ENCODE measurements around the gene OPALIN. TPM values are rescaled to one million over a fixed set of nuclear protein-coding genes. Genes with fewer than 3 reads are reported as not detected.

The OPALIN gene
- total RNA-seq, 2 donors from 2014 or later = not detected

DNA sequence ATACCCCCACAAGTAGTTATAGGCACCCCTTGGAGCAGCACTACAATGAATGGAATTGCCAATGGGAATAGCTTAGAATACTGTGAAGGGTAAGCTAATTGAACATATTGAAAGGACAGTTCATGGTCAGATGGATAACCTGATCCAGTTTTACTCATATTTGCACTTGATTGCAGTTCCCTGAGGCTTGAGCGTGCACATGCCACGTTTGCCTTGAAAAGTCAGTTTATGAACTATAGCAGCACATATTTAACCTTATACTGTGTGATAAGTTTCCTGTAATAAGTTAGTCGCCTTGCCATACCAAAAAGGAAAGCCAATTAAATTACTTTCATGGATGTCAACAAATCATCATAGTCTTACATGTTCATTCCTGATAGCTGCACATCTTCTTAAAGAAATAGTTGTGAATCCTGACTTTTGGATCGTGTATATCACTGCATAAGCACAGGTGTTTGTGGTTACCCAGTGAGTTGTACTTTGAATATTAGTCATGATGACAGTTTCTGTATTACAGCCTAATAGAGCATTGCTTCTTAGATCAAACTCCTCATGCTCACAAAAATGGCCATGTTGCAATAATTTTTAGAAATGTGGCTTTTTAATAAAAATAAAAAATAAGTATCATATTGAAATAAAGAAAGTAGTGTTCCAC, 33.0 kb downstream of the OPALIN start:
- no peak overlapping the region for H3K9ac ChIP-seq (ENCODE audit: low read depth in 2 of 2, low read length in 2 of 2)
- H3K9me3 ChIP-seq = no peaks in the 10 kb centered on the region
- no peak for TF ChIP-seq CTCF (IDR thresholded peaks at IDR 0.05)
- DNase-seq = no peak
- no peaks in the 10 kb centered on the region for H3K27me3 ChIP-seq
- H3K27ac ChIP-seq = no peak overlapping the region
- H3K4me3 ChIP-seq = no peak overlapping the region
- no peaks in the 10 kb centered on the region for H3K4me1 ChIP-seq
- no peaks in the 10 kb centered on the region for H3K36me3 ChIP-seq
- intact Hi-C loops (cut with DNase I) = no loop called here

DNA sequence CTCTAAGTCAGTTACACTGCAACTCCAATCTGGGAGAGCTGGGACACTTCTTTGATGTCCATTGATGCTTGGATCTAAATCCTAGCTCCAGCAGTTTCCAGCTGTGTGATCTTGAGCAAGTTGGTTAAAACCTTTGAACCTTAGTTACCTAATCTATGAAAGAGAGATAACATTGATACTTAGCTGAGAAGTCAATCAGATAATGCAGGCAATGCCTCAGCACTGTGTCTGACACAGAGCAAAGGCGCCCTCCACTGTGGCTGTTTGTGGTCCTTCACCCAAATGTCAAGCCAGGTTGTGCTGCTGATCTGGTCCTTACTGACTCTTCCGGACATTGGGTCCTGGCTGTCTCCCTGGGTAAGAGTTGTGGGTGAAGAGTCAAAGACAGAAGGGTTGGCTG, 34.4 kb downstream of the OPALIN start:
- TF ChIP-seq CTCF (IDR thresholded peaks at IDR 0.05) = no peak
- H3K36me3 ChIP-seq = no peaks in the 10 kb centered on the region
- no peaks in the 10 kb centered on the region for H3K27me3 ChIP-seq
- no peak overlapping the region for H3K9ac ChIP-seq (ENCODE audit: low read depth in 2 of 2, low read length in 2 of 2)
- no peaks in the 10 kb centered on the region for H3K9me3 ChIP-seq
- no peak overlapping the region for H3K4me3 ChIP-seq
- H3K4me1 ChIP-seq = no peaks in the 10 kb centered on the region
- intact Hi-C loops (cut with DNase I) = no loop called here
- no peak overlapping the region for H3K27ac ChIP-seq
- no peak for DNase-seq

- Histone ChIP-seq H3K36me3 (no peaks in the 10 kb centered on the region), H3K9ac (ENCODE audit: low read depth in 2 of 2, low read length in 2 of 2) (no peak overlapping the region), H3K4me3 (no peak overlapping the region), H3K4me1 (no peaks in the 10 kb centered on the region), H3K9me3 (no peaks in the 10 kb centered on the region), H3K27ac (no peak overlapping the region), H3K27me3 (no peaks in the 10 kb centered on the region)
- no peak for TF ChIP-seq CTCF (IDR thresholded peaks at IDR 0.05)
- intact Hi-C loops (cut with DNase I) = no loop called here
- DNase-seq = no peak
Observed at GRCh38 chr10:96322275-96322674, 36.5 kb downstream of the OPALIN start.

- Histone ChIP-seq H3K4me3 (no peak overlapping the region), H3K9me3 (no peaks in the 10 kb centered on the region), H3K27me3 (no peaks in the 10 kb centered on the region), H3K4me1 (no peaks in the 10 kb centered on the region), H3K36me3 (no peaks in the 10 kb centered on the region), H3K9ac (ENCODE audit: low read depth in 2 of 2, low read length in 2 of 2) (no peak overlapping the region), H3K27ac (no peak overlapping the region)
- TF ChIP-seq CTCF (IDR thresholded peaks at IDR 0.05) = no peak
- intact Hi-C loops (cut with DNase I) = no loop called here
- DNase-seq = no peak
Observed at GRCh38 chr10:96321822-96322221, 37.0 kb downstream of the OPALIN start.

GRCh38 chr10:96319754-96320474, 38.9 kb downstream of the OPALIN start:
- Histone ChIP-seq H3K4me1 (no peaks in the 10 kb centered on the region), H3K9me3 (no peaks in the 10 kb centered on the region), H3K27ac (no peak overlapping the region), H3K9ac (ENCODE audit: low read depth in 2 of 2, low read length in 2 of 2) (no peak overlapping the region), H3K27me3 (no peaks in the 10 kb centered on the region), H3K4me3 (no peak overlapping the region), H3K36me3 (no peaks in the 10 kb centered on the region)
- no peak for TF ChIP-seq CTCF (IDR thresholded peaks at IDR 0.05)
- DNase-seq = no peak
- intact Hi-C loops (cut with DNase I) = no loop called here
